ENCODE data around the gene TTC7B.

Gene TTC7B

GRCh38 chr14:90726656-90727055 is 89.6 kb downstream of the TTC7B start:
- H4K20me1 ChIP-seq (ENCODE audit: insufficient read depth, low read length), result no peaks in the 10 kb centered on the region

GRCh38 chr14:90724866-90725265 is 91.4 kb downstream of the TTC7B start:
- TF ChIP-seq CTCF (IDR thresholded peaks at IDR 0.05; ENCODE audit: low read length) (no peak), EZH2 (IDR thresholded peaks at IDR 0.05; ENCODE audit: borderline replicate concordance, low read length) (no peak)
- Histone ChIP-seq H3K9me2 (ENCODE audit: low read depth, low read length) (no peaks in the 10 kb centered on the region), H3K27me3 (ENCODE audit: insufficient read depth, low read length) (peaks cover 4% of the 10 kb centered on the region; the same call in 1 of the 2 replicates), H3K4me2 (ENCODE audit: low read length) (no peak overlapping the region), H3K36me3 (ENCODE audit: insufficient read depth, low read length) (no peaks in the 10 kb centered on the region), H3K9ac (ENCODE audit: low read length) (no peak overlapping the region), H3K27ac (ENCODE audit: low read depth, low read length, poor library complexity, severe bottlenecking) (no peak overlapping the region), H3K4me3 (ENCODE audit: low read depth, low read length, poor library complexity, severe bottlenecking) (no peak overlapping the region), H4K20me1 (ENCODE audit: insufficient read depth, low read length) (no peaks in the 10 kb centered on the region), H3K4me1 (ENCODE audit: insufficient read depth, low read length, severe bottlenecking) (no peaks in the 10 kb centered on the region), H2AFZ (ENCODE audit: low read length) (no peak overlapping the region), H3F3A (ENCODE audit: insufficient read depth, low read length) (no peaks in the 10 kb centered on the region), H3K79me2 (ENCODE audit: insufficient read depth, low read length) (no peaks in the 10 kb centered on the region), H3K9me3 (ENCODE audit: low read length) (no peaks in the 10 kb centered on the region)

More at GRCh38 chr14:90726656-90727055, 89.6 kb downstream of the TTC7B start:
- Histone ChIP-seq H3K9me3 (ENCODE audit: low read length) (no peaks in the 10 kb centered on the region), H3K79me2 (ENCODE audit: insufficient read depth, low read length) (no peaks in the 10 kb centered on the region), H3K4me1 (ENCODE audit: insufficient read depth, low read length, severe bottlenecking) (no peaks in the 10 kb centered on the region), H3K9ac (ENCODE audit: low read length) (no peak overlapping the region), H3K4me3 (ENCODE audit: low read depth, low read length, poor library complexity, severe bottlenecking) (no peak overlapping the region), H2AFZ (ENCODE audit: low read length) (no peak overlapping the region), H3K27me3 (ENCODE audit: insufficient read depth, low read length) (no peaks in the 10 kb centered on the region), H3K36me3 (ENCODE audit: insufficient read depth, low read length) (no peaks in the 10 kb centered on the region), H3K9me2 (ENCODE audit: low read depth, low read length) (no peaks in the 10 kb centered on the region), H3F3A (ENCODE audit: insufficient read depth, low read length) (no peaks in the 10 kb centered on the region), H3K4me2 (ENCODE audit: low read length) (no peak overlapping the region), H3K27ac (ENCODE audit: low read depth, low read length, poor library complexity, severe bottlenecking) (no peak overlapping the region)
- no peak for TF ChIP-seq EZH2 (IDR thresholded peaks at IDR 0.05; ENCODE audit: borderline replicate concordance, low read length)
- no peak for TF ChIP-seq CTCF (IDR thresholded peaks at IDR 0.05; ENCODE audit: low read length)

GRCh38 chr14:90722590-90722989 is 93.6 kb downstream of the TTC7B start:
- Histone ChIP-seq H3K4me1 (ENCODE audit: insufficient read depth, low read length, severe bottlenecking) (no peaks in the 10 kb centered on the region), H3F3A (ENCODE audit: insufficient read depth, low read length) (no peaks in the 10 kb centered on the region), H3K27ac (ENCODE audit: low read depth, low read length, poor library complexity, severe bottlenecking) (no peak overlapping the region), H3K27me3 (ENCODE audit: insufficient read depth, low read length) (peaks cover 4% of the 10 kb centered on the region; the same call in 1 of the 2 replicates), H3K9ac (ENCODE audit: low read length) (no peak overlapping the region), H3K4me2 (ENCODE audit: low read length) (no peak overlapping the region), H3K36me3 (ENCODE audit: insufficient read depth, low read length) (no peaks in the 10 kb centered on the region), H4K20me1 (ENCODE audit: insufficient read depth, low read length) (no peaks in the 10 kb centered on the region), H3K9me2 (ENCODE audit: low read depth, low read length) (no peaks in the 10 kb centered on the region), H3K79me2 (ENCODE audit: insufficient read depth, low read length) (no peaks in the 10 kb centered on the region), H3K4me3 (ENCODE audit: low read depth, low read length, poor library complexity, severe bottlenecking) (no peak overlapping the region), H2AFZ (ENCODE audit: low read length) (no peak overlapping the region), H3K9me3 (ENCODE audit: low read length) (no peaks in the 10 kb centered on the region)
- TF ChIP-seq EZH2 (IDR thresholded peaks at IDR 0.05; ENCODE audit: borderline replicate concordance, low read length) (no peak), CTCF (IDR thresholded peaks at IDR 0.05; ENCODE audit: low read length) (no peak)
